ENCODE measurements around the gene DIAPH3. TPM values are rescaled to one million over a fixed set of nuclear protein-coding genes. Genes with fewer than 3 reads are reported as not detected.

The DIAPH3 gene
- total and polyA plus RNA-seq, 2 of the 4 experiments (the other 2 are of a cell fraction), result 8.9 to 9.3 TPM

DNA sequence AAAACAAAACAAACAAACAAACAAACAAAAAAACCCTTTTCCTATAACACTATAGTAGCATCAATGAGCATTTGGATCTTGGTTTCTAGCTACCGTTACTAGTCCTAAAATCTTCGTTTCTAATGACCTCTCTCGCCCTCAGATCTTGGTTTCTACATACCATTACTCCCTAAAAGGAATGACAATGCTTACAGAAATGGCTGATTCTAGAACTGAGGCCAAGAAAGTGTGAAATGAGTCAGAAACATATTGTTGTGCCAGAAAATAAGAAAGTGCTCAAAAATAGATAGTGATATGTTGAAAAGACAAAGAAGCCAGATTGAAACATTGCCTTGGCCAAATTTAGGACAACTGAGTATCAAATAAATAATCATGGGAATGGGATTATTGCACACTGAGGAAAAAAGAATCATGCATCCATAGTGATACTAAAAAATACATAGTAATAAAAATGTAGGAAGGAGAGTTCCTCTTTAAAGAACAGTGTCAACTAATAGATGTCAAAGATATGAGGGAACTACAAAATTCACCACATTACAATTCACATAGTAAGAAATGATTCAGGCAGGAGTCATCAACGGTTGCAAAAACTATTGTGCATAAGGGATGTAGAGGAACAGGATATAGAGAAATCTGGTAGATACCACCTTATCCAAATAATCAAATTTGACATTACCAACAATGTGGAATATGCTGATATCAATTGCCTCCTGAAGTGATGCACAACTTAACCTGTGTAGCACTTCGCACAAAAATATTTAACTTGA is 386.6 kb downstream of the DIAPH3 start:
- H3K27ac ChIP-seq (ENCODE audit: insufficient read depth, low read length), result peak overlapping the region; percentile 20
- TF ChIP-seq FOS (IDR thresholded peaks at IDR 0.05; ENCODE audit: low read depth, low read length), result peak; percentile 77
- peak; percentile 91 for TF ChIP-seq CEBPB (IDR thresholded peaks at IDR 0.05; ENCODE audit: low read depth, low read length)
- TF ChIP-seq MAZ (IDR thresholded peaks at IDR 0.05; ENCODE audit: borderline replicate concordance, low read depth, low read length), result no peak
- H3K9me1 ChIP-seq (ENCODE audit: insufficient read depth, low read length), result peaks cover 2% of the 10 kb centered on the region; the same call in 1 of the 2 replicates
- H3K36me3 ChIP-seq (ENCODE audit: control insufficient read depth, insufficient read depth, low read length), result no peaks in the 10 kb centered on the region
- H3K4ac ChIP-seq (ENCODE audit: low read depth, low read length), result peak overlapping the region; percentile 84; the same call in 1 of the 2 replicates
- H2BK120ac ChIP-seq (ENCODE audit: low read depth, low read length), result peak overlapping the region; percentile 91
- peak overlapping the region; percentile 59; the same call in 1 of the 2 replicates for H3K56ac ChIP-seq (ENCODE audit: extremely low read depth, insufficient read depth, low read length)
- H2AFZ ChIP-seq (replicated peaks; ENCODE audit: low read length, poor library complexity), result no peak overlapping the region
- H2AK5ac ChIP-seq (ENCODE audit: low read depth, low read length), result peak overlapping the region; percentile 54; the same call in 1 of the 2 replicates
- H3K9me3 ChIP-seq (ENCODE audit: control insufficient read depth, insufficient read depth, low read length), result no peaks in the 10 kb centered on the region
- no peak overlapping the region for H2AK9ac ChIP-seq (replicated peaks; ENCODE audit: low read depth, low read length, poor library complexity)
- H4K8ac ChIP-seq (ENCODE audit: low read depth in 2 of 2, low read length in 2 of 2), result peak overlapping the region; percentile 52 to 85
- no CpG with 5 or more reads among the region's 5 CpGs for WGBS, 2 experiments (ENCODE audit: extremely low coverage in 2 of 2, insufficient read length in 1 of 2)
- peaks cover 7% of the 10 kb centered on the region for H3K4me1 ChIP-seq (ENCODE audit: control insufficient read depth, insufficient read depth, low read length)
- H4K20me1 ChIP-seq (ENCODE audit: insufficient read depth, low read length), result no peaks in the 10 kb centered on the region
- no peak overlapping the region for H3K9ac ChIP-seq (ENCODE audit: low read depth, low read length)
- POLR2A ChIA-PET (ENCODE audit: unreplicated experiment), result no interaction called here
- intact Hi-C loops (cut with micrococcal nuclease), result no loop called here
- peak overlapping the region; percentile 61; the same call in 1 of the 2 replicates for H4K5ac ChIP-seq (ENCODE audit: low read depth, low read length)
- no TSS peak for BruUV-seq (replicated peaks)
- peak overlapping the region; percentile 72; the same call in 1 of the 2 replicates for H3K4me2 ChIP-seq (ENCODE audit: low read depth, low read length)
- dilution Hi-C loops (cut with HindIII; ENCODE audit: low sequenced_read_pairs, unreplicated experiment), result no loop called here
- H3K79me1 ChIP-seq (ENCODE audit: low read depth in 1 of 2, low read length in 2 of 2), result peaks cover 4 to 6% of the 10 kb centered on the region in 2 experiments; a peak in 2 of 4 replicates
- H3K18ac ChIP-seq (ENCODE audit: low read depth, low read length), result peak overlapping the region; percentile 97; the same call in 1 of the 2 replicates
- H2BK5ac ChIP-seq (ENCODE audit: low read depth, low read length, poor library complexity, severe bottlenecking), result peak overlapping the region; percentile 93
- H3K27me3 ChIP-seq (ENCODE audit: control insufficient read depth, insufficient read depth, low read length), result no peaks in the 10 kb centered on the region
- H3K4me3 ChIP-seq (ENCODE audit: insufficient read depth, low read depth, low read length), result no peak overlapping the region
- in situ Hi-C loops (cut with MboI; ENCODE audit: low sequenced_read_pairs), result no loop called here
- peak overlapping the region; percentile 84; the same call in 1 of the 2 replicates for H3K14ac ChIP-seq (replicated peaks; ENCODE audit: low read depth, low read length)
- 0 out of 3 replicates have a peak overlapping the region, but pooled peaks have one; percentile 23 for H2BK15ac ChIP-seq (ENCODE audit: low read depth, low read length)
- peak overlapping the region; percentile 76; the same call in 1 of the 2 replicates for H3K23ac ChIP-seq (ENCODE audit: low read depth, low read length)
- DNase-seq (peak; percentile 90), ATAC-seq (ENCODE audit: low read depth) (peak; percentile 49)
- H4K91ac ChIP-seq (ENCODE audit: insufficient read depth, low read depth, low read length), result no peak overlapping the region
- H2BK20ac ChIP-seq (ENCODE audit: low read depth, low read length), result peak overlapping the region; percentile 81; the same call in 1 of the 2 replicates
- CTCF ChIA-PET, result interaction anchor here (0.9 to 1.2 kb wide), 2 partner anchors 97 to 130 kb away, joined by 3 to 4 read pairs; no protein-coding TSS in a partner anchor
